Astrocyte (in vitro differentiated cells and primary cell): Measurements from ENCODE around the gene HAGHL. TPM values are rescaled to one million over a fixed set of nuclear protein-coding genes. Genes with fewer than 3 reads are reported as not detected.

Source experiments
- DNase-seq: peaks from one replicate; pipeline ENCODE4 v3.0.0-alpha.2; 2010; ENCODE audit warnings: low read depth
- FAIRE-seq: peaks from 2 replicates; lab custom pipeline; 2011; peaks lifted over from hg19 to GRCh38; lab: Jason Lieb, UNC
- H2AFZ ChIP-seq: 2 replicates; pipeline ENCODE4 v1.6.0; 2012; ENCODE audit warnings: low read depth, low read length, inconsistent platforms
- H3K27ac ChIP-seq: 2 replicates; pipeline ENCODE4 v1.5.1; 2011; ENCODE audit warnings: low read depth, low read length, inconsistent platforms
- H3K27me3 ChIP-seq: 2 replicates; pipeline ENCODE4 v1.6.0; 2011; ENCODE audit warnings: low read length, inconsistent platforms; ENCODE audit not compliant: insufficient read depth
- H3K36me3 ChIP-seq: 2 replicates; pipeline ENCODE4 v1.5.1; 2011; ENCODE audit warnings: low read length, inconsistent platforms; ENCODE audit not compliant: insufficient read depth
- H3K4me1 ChIP-seq: 2 replicates; pipeline ENCODE4 v1.5.1; 2011; ENCODE audit warnings: low read length, inconsistent platforms; ENCODE audit not compliant: insufficient read depth
- H3K4me2 ChIP-seq: 2 replicates; pipeline ENCODE4 v1.6.0; 2012; ENCODE audit warnings: low read length, inconsistent platforms
- H3K4me3 ChIP-seq: 2 replicates; pipeline ENCODE4 v1.5.1; 2011; ENCODE audit warnings: low read depth, mild to moderate bottlenecking, low read length, inconsistent platforms; ENCODE audit not compliant: insufficient read depth
- H3K79me2 ChIP-seq: 2 replicates; pipeline ENCODE4 v1.6.0; 2012; ENCODE audit warnings: mild to moderate bottlenecking, low read length, inconsistent platforms; ENCODE audit not compliant: insufficient read depth
- H3K9ac ChIP-seq: 2 replicates; pipeline ENCODE4 v1.6.0; 2012; ENCODE audit warnings: mild to moderate bottlenecking, low read length, inconsistent platforms
- H3K9me3 ChIP-seq: 2 replicates; pipeline ENCODE4 v1.5.1; 2012; ENCODE audit warnings: low read depth, mild to moderate bottlenecking, low read length, inconsistent platforms; ENCODE audit not compliant: insufficient read depth
- H4K20me1 ChIP-seq: 2 replicates; pipeline ENCODE4 v1.6.0; 2012; ENCODE audit warnings: low read length, inconsistent platforms; ENCODE audit not compliant: insufficient read depth
- H3K27ac Mint-ChIP-seq: one replicate; pipeline ENCODE4 v1.8.0; 2021; ENCODE audit warnings: mild to moderate bottlenecking, mixed read lengths; ENCODE audit not compliant: unreplicated experiment
- H3K27me3 Mint-ChIP-seq: one replicate; pipeline ENCODE4 v1.8.0; 2021; ENCODE audit warnings: low read depth, mixed read lengths; ENCODE audit not compliant: unreplicated experiment
- H3K36me3 Mint-ChIP-seq: one replicate; pipeline ENCODE4 v1.8.0; 2021; ENCODE audit warnings: low read depth, mixed read lengths; ENCODE audit not compliant: unreplicated experiment
- H3K4me1 Mint-ChIP-seq: one replicate; pipeline ENCODE4 v1.8.0; 2021; ENCODE audit warnings: low read depth, mixed read lengths; ENCODE audit not compliant: unreplicated experiment
- H3K4me3 Mint-ChIP-seq: one replicate; pipeline ENCODE4 v1.8.0; 2021; ENCODE audit warnings: mild to moderate bottlenecking, moderate library complexity, mixed read lengths; ENCODE audit not compliant: unreplicated experiment
- H3K9me3 Mint-ChIP-seq: one replicate; pipeline ENCODE4 v1.8.0; 2021; ENCODE audit warnings: mild to moderate bottlenecking, mixed read lengths; ENCODE audit not compliant: unreplicated experiment
- CTCF ChIP-seq: IDR thresholded peaks from 2 replicates; pipeline ENCODE4 v1.5.1; 2011; ENCODE audit warnings: low read depth, mild to moderate bottlenecking, inconsistent platforms, low read length, moderate library complexity; ENCODE audit not compliant: insufficient read depth
- EZH2 ChIP-seq: IDR thresholded peaks from 2 replicates; pipeline ENCODE4 v1.6.1; 2012; ENCODE audit warnings: mild to moderate bottlenecking, low read length, inconsistent platforms; ENCODE audit not compliant: insufficient read depth
- total RNA-seq: library from RNA; stranded (reverse); gene quantifications from 2 replicates; pipeline ENCODE4 v1.2.1, GENCODE V29; 2021

HAGHL gene
- total RNA-seq, 1 donor from 2014 or later, result 15.5 TPM

- Mint-ChIP-seq H3K4me1 (no peaks in the 10 kb centered on the region), H3K27me3 (no peaks in the 10 kb centered on the region), H3K27ac (no peak overlapping the region), H3K9me3 (no peaks in the 10 kb centered on the region), H3K4me3 (peak overlapping the region; percentile 20), H3K36me3 (no peaks in the 10 kb centered on the region)
- no peak overlapping the region for H3K4me2 ChIP-seq
- H3K27me3 ChIP-seq, result no peaks in the 10 kb centered on the region
- H3K4me1 ChIP-seq, result peaks cover 38% of the 10 kb centered on the region
- no peak for TF ChIP-seq EZH2
- no peak for TF ChIP-seq CTCF
- peaks cover 7% of the 10 kb centered on the region for H3K79me2 ChIP-seq
- H3K4me3 ChIP-seq, result no peak overlapping the region
- H3K9me3 ChIP-seq, result no peaks in the 10 kb centered on the region
- peaks cover 47% of the 10 kb centered on the region for H4K20me1 ChIP-seq
- H3K27ac ChIP-seq, result no peak overlapping the region
- no peak for FAIRE-seq
- no peak overlapping the region for H2AFZ ChIP-seq
- H3K36me3 ChIP-seq, result no peaks in the 10 kb centered on the region
- no peak for DNase-seq
- H3K9ac ChIP-seq, result no peak overlapping the region
Measured at GRCh38 chr16:718389-718788, 8.5 kb upstream of the HAGHL start.

GRCh38 chr16:718922-719321 lies 8.0 kb upstream of the HAGHL start:
- Mint-ChIP-seq H3K4me1 (no peaks in the 10 kb centered on the region), H3K27me3 (no peaks in the 10 kb centered on the region), H3K9me3 (no peaks in the 10 kb centered on the region), H3K36me3 (no peaks in the 10 kb centered on the region), H3K4me3 (peak overlapping the region; percentile 67), H3K27ac (no peak overlapping the region)
- no peaks in the 10 kb centered on the region for H3K27me3 ChIP-seq
- no peaks in the 10 kb centered on the region for H3K36me3 ChIP-seq
- H3K4me3 ChIP-seq, result no peak overlapping the region
- H3K79me2 ChIP-seq, result peaks cover 7% of the 10 kb centered on the region
- no peak overlapping the region for H3K27ac ChIP-seq
- no peak for FAIRE-seq
- H3K4me2 ChIP-seq, result no peak overlapping the region
- H2AFZ ChIP-seq, result no peak overlapping the region
- H3K4me1 ChIP-seq, result peaks cover 38% of the 10 kb centered on the region
- DNase-seq, result no peak
- TF ChIP-seq EZH2 (no peak), CTCF (no peak)
- no peaks in the 10 kb centered on the region for H3K9me3 ChIP-seq
- H4K20me1 ChIP-seq, result peaks cover 47% of the 10 kb centered on the region
- H3K9ac ChIP-seq, result no peak overlapping the region

- DNase-seq, result no peak
- FAIRE-seq, result no peak
- no peak overlapping the region for H3K27ac ChIP-seq
- H3K79me2 ChIP-seq, result peaks cover 7% of the 10 kb centered on the region
- Mint-ChIP-seq H3K4me3 (peak overlapping the region; percentile 86), H3K9me3 (no peaks in the 10 kb centered on the region), H3K36me3 (no peaks in the 10 kb centered on the region), H3K27ac (peak overlapping the region; percentile 26), H3K27me3 (no peaks in the 10 kb centered on the region), H3K4me1 (no peaks in the 10 kb centered on the region)
- peaks cover 31% of the 10 kb centered on the region for H3K4me1 ChIP-seq
- peak overlapping the region; percentile 73 for H3K4me3 ChIP-seq
- H3K36me3 ChIP-seq, result no peaks in the 10 kb centered on the region
- H3K9ac ChIP-seq, result peak overlapping the region; percentile 83
- no peaks in the 10 kb centered on the region for H3K9me3 ChIP-seq
- peaks cover 50% of the 10 kb centered on the region for H4K20me1 ChIP-seq
- H2AFZ ChIP-seq, result peak overlapping the region; percentile 91
- no peaks in the 10 kb centered on the region for H3K27me3 ChIP-seq
- TF ChIP-seq CTCF (peak; percentile 13), EZH2 (no peak)
- peak overlapping the region; percentile 99 for H3K4me2 ChIP-seq
Measured at GRCh38 chr16:719815-720446, 7.0 kb upstream of the HAGHL start.
